ENCODE measurements around the gene COL1A1. TPM values are rescaled to one million over a fixed set of nuclear protein-coding genes. Genes with fewer than 3 reads are reported as not detected.

Gene COL1A1
- total RNA-seq, 1 experiment from 2014 or later = 104 TPM

DNA sequence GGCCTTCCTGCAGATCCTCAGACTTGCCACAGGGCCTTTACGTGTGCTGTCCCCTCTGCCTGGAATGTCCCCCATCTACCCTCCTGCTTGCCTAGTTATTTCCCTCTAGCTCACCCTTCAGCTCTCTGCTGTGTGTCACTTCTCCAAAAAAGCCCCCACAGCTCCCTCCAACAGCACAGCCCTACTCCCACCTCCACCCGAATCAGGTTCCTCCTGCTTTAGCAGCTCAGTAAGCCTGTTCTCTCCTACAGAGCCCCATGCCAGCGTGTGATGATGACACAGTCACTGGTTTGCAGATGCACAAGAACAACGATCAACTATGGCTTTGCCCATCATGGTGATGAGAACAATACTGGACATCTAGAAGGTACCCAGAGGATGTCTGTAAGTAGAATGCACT is 64.4 kb downstream of the COL1A1 start:
- H3K4me2 ChIP-seq (ENCODE audit: insufficient read depth, insufficient read length, low read length) = no peak overlapping the region
- no peaks in the 10 kb centered on the region for H3K9me3 ChIP-seq (ENCODE audit: control insufficient read depth, low read depth, low read length)
- no peak overlapping the region for H2BK12ac ChIP-seq (ENCODE audit: insufficient read length, low read depth, low read length)
- no peaks in the 10 kb centered on the region for H3K79me2 ChIP-seq (ENCODE audit: insufficient read depth, low read length)
- Mint-ChIP-seq H3K4me3 (no peak overlapping the region), H3K36me3 (ENCODE audit: insufficient read depth in 1 of 3, low read depth in 3 of 3) (peaks cover 18 to 60% (median 53%) of the 10 kb centered on the region in 3 experiments; a peak in 6 of 7 replicates), H3K27ac (no peak overlapping the region; a peak in 1 of 7 replicates), H3K9me3 (no peaks in the 10 kb centered on the region; a peak in 1 of 5 replicates), H3K27me3 (ENCODE audit: low read depth) (peaks cover 6% of the 10 kb centered on the region), H3K4me1 (peaks cover 20 to 28% of the 10 kb centered on the region in 2 experiments)
- H2BK120ac ChIP-seq (ENCODE audit: low read depth, low read length, poor library complexity, severe bottlenecking) = no peak overlapping the region
- H3K4me1 ChIP-seq (ENCODE audit: insufficient read depth, low read length) = no peaks in the 10 kb centered on the region; the same call in 1 of the 2 replicates
- TF ChIP-seq, protein P1, sequence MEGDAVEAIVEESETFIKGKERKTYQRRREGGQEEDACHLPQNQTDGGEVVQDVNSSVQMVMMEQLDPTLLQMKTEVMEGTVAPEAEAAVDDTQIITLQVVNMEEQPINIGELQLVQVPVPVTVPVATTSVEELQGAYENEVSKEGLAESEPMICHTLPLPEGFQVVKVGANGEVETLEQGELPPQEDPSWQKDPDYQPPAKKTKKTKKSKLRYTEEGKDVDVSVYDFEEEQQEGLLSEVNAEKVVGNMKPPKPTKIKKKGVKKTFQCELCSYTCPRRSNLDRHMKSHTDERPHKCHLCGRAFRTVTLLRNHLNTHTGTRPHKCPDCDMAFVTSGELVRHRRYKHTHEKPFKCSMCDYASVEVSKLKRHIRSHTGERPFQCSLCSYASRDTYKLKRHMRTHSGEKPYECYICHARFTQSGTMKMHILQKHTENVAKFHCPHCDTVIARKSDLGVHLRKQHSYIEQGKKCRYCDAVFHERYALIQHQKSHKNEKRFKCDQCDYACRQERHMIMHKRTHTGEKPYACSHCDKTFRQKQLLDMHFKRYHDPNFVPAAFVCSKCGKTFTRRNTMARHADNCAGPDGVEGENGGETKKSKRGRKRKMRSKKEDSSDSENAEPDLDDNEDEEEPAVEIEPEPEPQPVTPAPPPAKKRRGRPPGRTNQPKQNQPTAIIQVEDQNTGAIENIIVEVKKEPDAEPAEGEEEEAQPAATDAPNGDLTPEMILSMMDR (conservative IDR thresholded peaks at IDR 0.05) = no peak
- H4K5ac ChIP-seq (ENCODE audit: insufficient read length, low read depth, low read length) = no peak overlapping the region
- H2AK5ac ChIP-seq (ENCODE audit: insufficient read length, low read length) = no peak overlapping the region
- H3K23ac ChIP-seq (ENCODE audit: insufficient read length, low read depth, low read length) = no peak overlapping the region
- no peak overlapping the region for H3K27ac ChIP-seq (ENCODE audit: insufficient read length, low read depth, low read length)
- no peak overlapping the region for H2AFZ ChIP-seq (ENCODE audit: low read length)
- no peak overlapping the region for H4K8ac ChIP-seq (replicated peaks; ENCODE audit: insufficient read length, low read depth, low read length)
- no peaks in the 10 kb centered on the region for H3K79me1 ChIP-seq (ENCODE audit: insufficient read depth, low read depth, low read length, poor library complexity, severe bottlenecking)
- peaks cover 2% of the 10 kb centered on the region for H4K20me1 ChIP-seq (ENCODE audit: control insufficient read depth, insufficient read depth, insufficient read length)
- no peak overlapping the region for H3K4ac ChIP-seq (ENCODE audit: low read depth, low read length)
- H3K18ac ChIP-seq (ENCODE audit: insufficient read length, low read depth, low read length) = no peak overlapping the region
- no peak overlapping the region for H2BK20ac ChIP-seq (ENCODE audit: low read depth, low read length, poor library complexity, severe bottlenecking)
- no peak overlapping the region for H3K56ac ChIP-seq (ENCODE audit: insufficient read length, low read depth, low read length)
- H4K91ac ChIP-seq (ENCODE audit: insufficient read length, low read depth, low read length) = no peak overlapping the region
- H3K9ac ChIP-seq (ENCODE audit: extremely low read depth, insufficient read length, low read length) = no peak overlapping the region
- no peak overlapping the region for H3T11ph ChIP-seq (ENCODE audit: low read length)
- H3K14ac ChIP-seq (ENCODE audit: insufficient read depth, low read length) = no peak overlapping the region
- WGBS (ENCODE audit: extremely low coverage, insufficient read length, low lambda C conversion rate) = no CpG with 5 or more reads among the region's 4 CpGs
- DNase-seq = no peak
- no peak overlapping the region for H2BK15ac ChIP-seq (ENCODE audit: low read depth, low read length)
- no peak overlapping the region for H2BK5ac ChIP-seq (ENCODE audit: insufficient read length, low read length)
- no peaks in the 10 kb centered on the region for H3K23me2 ChIP-seq (ENCODE audit: insufficient read length, low read depth, low read length, poor library complexity, severe bottlenecking)
- H3K27me3 ChIP-seq (ENCODE audit: insufficient read depth, low read length) = no peaks in the 10 kb centered on the region; the same call in 1 of the 2 replicates

Data from H9 (cell line).